GM12892 (cell line): ENCODE data around the gene CNTN5.

ENCODE experiments used
- POLR2A ChIP-seq: IDR thresholded peaks from 2 replicates; pipeline ENCODE4 v1.6.1; 2011; ENCODE audit warnings: low read depth, low read length, control low read depth
- POLR2AphosphoS5 ChIP-seq: IDR thresholded peaks from 2 replicates; pipeline ENCODE4 v1.6.1; 2011; ENCODE audit warnings: low read depth, low read length, control low read depth
- TAF1 ChIP-seq: IDR thresholded peaks from 2 replicates; pipeline ENCODE4 v1.6.1; 2011; ENCODE audit warnings: low read depth, mild to moderate bottlenecking, control low read depth, low read length, borderline replicate concordance

DNA sequence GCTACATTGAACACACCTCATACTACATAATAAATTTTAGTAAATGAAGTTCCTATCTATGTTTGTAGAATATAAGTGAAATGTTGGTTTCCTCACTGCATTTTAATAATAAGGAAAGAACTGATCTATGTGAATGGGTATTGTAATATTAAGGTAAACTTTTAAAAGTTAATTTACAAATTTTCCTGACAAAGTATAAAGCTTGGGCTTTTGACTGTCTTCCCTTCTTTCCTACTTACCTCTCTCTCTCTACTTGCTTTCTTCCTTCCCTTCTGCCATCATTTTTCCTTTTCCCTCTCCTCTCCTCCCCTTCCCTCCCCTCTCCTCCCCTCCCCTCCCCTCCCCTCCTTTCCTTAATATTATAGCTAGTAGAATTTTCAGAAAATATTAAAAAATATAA lies 798.2 kb downstream of the CNTN5 start:
- TF ChIP-seq POLR2A (no peak), POLR2AphosphoS5 (no peak), TAF1 (no peak)
